Embryonic facial prominence (tissue), 1 donor: ENCODE data around the gene BUB1.
"Not testable (repeated sequence)": the region's sequence is repeated elsewhere in the genome, so short reads cannot be mapped to it uniquely, and the experiment has no call there.

ENCODE experiments used
- DNase-seq: peaks from one replicate; pipeline ENCODE4 v3.0.0-alpha.2; 2016; ENCODE audit errors: extremely low spot score

The BUB1 gene

GRCh38 chr2:110655701-110656100, 22.2 kb downstream of the BUB1 start:
- DNase-seq, result no peak

GRCh38 chr2:110653861-110654260, 24.0 kb downstream of the BUB1 start:
- no peak for DNase-seq

- DNase-seq, result no peak
Measured at GRCh38 chr2:110650346-110650745, 27.5 kb downstream of the BUB1 start.

- DNase-seq, result no peak
Measured at GRCh38 chr2:110647777-110648176, 30.1 kb downstream of the BUB1 start.

- no peak for DNase-seq
Measured at GRCh38 chr2:110645616-110646015, 32.2 kb downstream of the BUB1 start.

GRCh38 chr2:110644357-110644756, 33.5 kb downstream of the BUB1 start:
- no peak for DNase-seq

- DNase-seq, result no peak
Measured at GRCh38 chr2:110642360-110642759, 35.5 kb downstream of the BUB1 start.

- DNase-seq, result no peak
Measured at GRCh38 chr2:110639972-110640371, 37.9 kb downstream of the BUB1 start.

GRCh38 chr2:110638952-110639695, 38.7 kb downstream of the BUB1 start:
- no peak for DNase-seq

- DNase-seq, result no peak
Measured at GRCh38 chr2:110638004-110638403, 39.9 kb downstream of the BUB1 start.

- no peak for DNase-seq
Measured at GRCh38 chr2:110637093-110637492, 40.8 kb downstream of the BUB1 start.

GRCh38 chr2:110635949-110636628, 41.8 kb downstream of the BUB1 start:
- not testable (repeated sequence) for DNase-seq

- DNase-seq, result not testable (repeated sequence)
Measured at GRCh38 chr2:110627348-110627747, 50.5 kb downstream of the BUB1 start.

- DNase-seq, result not testable (repeated sequence)
Measured at GRCh38 chr2:110619326-110619939, 58.4 kb downstream of the BUB1 start.

- DNase-seq, result not testable (repeated sequence)
Measured at GRCh38 chr2:110613927-110614326, 63.9 kb downstream of the BUB1 start.

- DNase-seq, result not testable (repeated sequence)
Measured at GRCh38 chr2:110610613-110611250, 67.1 kb downstream of the BUB1 start.

- not testable (repeated sequence) for DNase-seq
Measured at GRCh38 chr2:110609843-110610612, 67.8 kb downstream of the BUB1 start.

- DNase-seq, result not testable (repeated sequence)
Measured at GRCh38 chr2:110608788-110609502, 68.9 kb downstream of the BUB1 start.

GRCh38 chr2:110605057-110605456, 72.8 kb downstream of the BUB1 start:
- not testable (repeated sequence) for DNase-seq

GRCh38 chr2:110603917-110604591, 73.8 kb downstream of the BUB1 start:
- DNase-seq, result not testable (repeated sequence)
